Trophoblast cell (in vitro differentiated cells and primary cell): ENCODE measurements around the gene ACTN4.

Source experiments
- DNase-seq, 2 donors: peaks; one replicate each; pipeline ENCODE4 v3.0.0-alpha.2; 2016
- H2AFZ ChIP-seq: 2 replicates; pipeline ENCODE4 v1.6.1; 2013; ENCODE audit warnings: low read length, moderate library complexity, mild to moderate bottlenecking; ENCODE audit not compliant: insufficient read depth, poor library complexity
- H2AK5ac ChIP-seq: 2 replicates; pipeline ENCODE4 v1.6.1; 2013; ENCODE audit warnings: mild to moderate bottlenecking, low read length
- H2BK120ac ChIP-seq: 2 replicates; pipeline ENCODE4 v1.6.1; 2013; ENCODE audit warnings: low read length, mild to moderate bottlenecking, moderate library complexity; ENCODE audit not compliant: insufficient read depth, poor library complexity
- H2BK12ac ChIP-seq: 2 replicates; pipeline ENCODE4 v1.6.1; 2013; ENCODE audit warnings: mild to moderate bottlenecking, low read length, moderate library complexity
- H2BK5ac ChIP-seq: 2 replicates; pipeline ENCODE4 v1.6.1; 2013; ENCODE audit warnings: low read length, low read depth, moderate library complexity, mild to moderate bottlenecking; ENCODE audit not compliant: poor library complexity
- H3K14ac ChIP-seq: 2 replicates; pipeline ENCODE4 v1.6.1; 2013; ENCODE audit warnings: mild to moderate bottlenecking, low read length
- H3K18ac ChIP-seq: 2 replicates; pipeline ENCODE4 v1.6.1; 2013; ENCODE audit warnings: mild to moderate bottlenecking, low read length
- H3K23ac ChIP-seq: 2 replicates; pipeline ENCODE4 v1.6.1; 2013; ENCODE audit warnings: low read length
- H3K27ac ChIP-seq: 2 replicates; pipeline ENCODE4 v1.5.1; 2013; ENCODE audit warnings: low read depth, mild to moderate bottlenecking, inconsistent platforms, low read length, moderate library complexity
- H3K27me3 ChIP-seq: 2 replicates; pipeline ENCODE4 v1.6.1; 2013; ENCODE audit warnings: inconsistent platforms, mild to moderate bottlenecking, low read length, moderate library complexity; ENCODE audit not compliant: insufficient read depth
- H3K36me3 ChIP-seq, 2 experiments: 1 replicate in 1 of 2; 2 replicates in 1 of 2; pipeline ENCODE4 v1.6.1; 2013; ENCODE audit warnings: low read length in 2 of 2, mild to moderate bottlenecking in 2 of 2, moderate library complexity in 1 of 2; ENCODE audit not compliant: insufficient read depth in 2 of 2, control insufficient read depth in 1 of 2
- H3K4ac ChIP-seq: 2 replicates; pipeline ENCODE4 v1.6.1; 2013; ENCODE audit warnings: low read depth, mild to moderate bottlenecking, low read length, moderate library complexity
- H3K4me1 ChIP-seq, 2 experiments: 1 replicate in 1 of 2; 2 replicates in 1 of 2; pipeline ENCODE4 v1.6.1; 2013; ENCODE audit warnings: low read length in 2 of 2, mild to moderate bottlenecking in 2 of 2, moderate library complexity in 1 of 2; ENCODE audit not compliant: insufficient read depth in 2 of 2, control insufficient read depth in 1 of 2
- H3K4me2 ChIP-seq: 2 replicates; pipeline ENCODE4 v1.6.1; 2013; ENCODE audit warnings: inconsistent platforms, mild to moderate bottlenecking, low read length, moderate library complexity
- H3K4me3 ChIP-seq: 2 replicates; pipeline ENCODE4 v1.5.1; 2013; ENCODE audit warnings: mild to moderate bottlenecking, low read depth, low read length, inconsistent platforms
- H3K79me1 ChIP-seq: one replicate; pipeline ENCODE4 v1.6.1; 2013; ENCODE audit warnings: low read length
- H3K79me2 ChIP-seq: 2 replicates; pipeline ENCODE4 v1.6.1; 2013; ENCODE audit warnings: low read length, mild to moderate bottlenecking; ENCODE audit not compliant: control insufficient read depth, insufficient read depth, poor library complexity
- H3K9ac ChIP-seq: 2 replicates; pipeline ENCODE4 v1.6.1; 2013; ENCODE audit warnings: mild to moderate bottlenecking, low read length
- H3K9me3 ChIP-seq: 2 replicates; pipeline ENCODE4 v1.6.1; 2013; ENCODE audit warnings: low read depth, mild to moderate bottlenecking, control low read depth, inconsistent platforms, low read length; ENCODE audit not compliant: insufficient read depth
- H4K12ac ChIP-seq: 2 replicates; pipeline ENCODE4 v1.6.1; 2013; ENCODE audit warnings: low read depth, mild to moderate bottlenecking, low read length, moderate library complexity
- H4K8ac ChIP-seq: 2 replicates; pipeline ENCODE4 v1.6.1; 2013; ENCODE audit warnings: low read depth, mild to moderate bottlenecking, low read length, moderate library complexity
- H4K91ac ChIP-seq: one replicate; pipeline ENCODE4 v1.6.1; 2013; ENCODE audit warnings: low read depth, mild to moderate bottlenecking, low read length, moderate library complexity
- WGBS: extraction: QIAGEN DNeasy Blood & Tissue Kit; methylation state at CpG from one replicate; pipeline ENCODE4 v1.1.7; 2013; ENCODE audit warnings: missing lambda C conversion rate; ENCODE audit not compliant: insufficient read length, insufficient coverage; ENCODE audit errors: extremely low coverage; 5-methylcytosine and 5-hydroxymethylcytosine counted together

Gene ACTN4

GRCh38 chr19:38660724-38661123 is 13.3 kb downstream of the ACTN4 start:
- no peaks in the 10 kb centered on the region for H3K9me3 ChIP-seq
- WGBS: no CpG with 5 or more reads among the region's 9 CpGs

GRCh38 chr19:38661136-38661535 is 13.7 kb downstream of the ACTN4 start:
- H2BK5ac ChIP-seq: peak overlapping the region; percentile 79
- H2AFZ ChIP-seq: no peak overlapping the region
- peak overlapping the region; percentile 25 for H2BK12ac ChIP-seq
- no peaks in the 10 kb centered on the region for H3K27me3 ChIP-seq
- peaks cover 65 to 73% of the 10 kb centered on the region in 2 experiments for H3K4me1 ChIP-seq
- no peak overlapping the region for H3K4me2 ChIP-seq
- H4K91ac ChIP-seq: peak overlapping the region; percentile 50
- peak overlapping the region; percentile 80 for H3K27ac ChIP-seq
- H3K18ac ChIP-seq: peak overlapping the region; percentile 25
- peak overlapping the region; percentile 51 for H2AK5ac ChIP-seq
- peak overlapping the region; percentile 3 for H4K8ac ChIP-seq
- H3K36me3 ChIP-seq: peaks cover 15 to 24% of the 10 kb centered on the region in 2 experiments
- H3K4ac ChIP-seq: peak overlapping the region; percentile 91
- H3K23ac ChIP-seq: no peak overlapping the region
- H3K4me3 ChIP-seq: no peak overlapping the region
- no peak for DNase-seq
- peak overlapping the region; percentile 70 for H2BK120ac ChIP-seq
- peak overlapping the region; percentile 4 for H3K14ac ChIP-seq
- H3K9me3 ChIP-seq: no peaks in the 10 kb centered on the region
- peak overlapping the region; percentile 16 for H3K9ac ChIP-seq
- no peak overlapping the region for H4K12ac ChIP-seq
- WGBS: no CpG with 5 or more reads among the region's 7 CpGs
- peaks cover 43% of the 10 kb centered on the region for H3K79me2 ChIP-seq
- H3K79me1 ChIP-seq: peaks cover 55% of the 10 kb centered on the region

More at GRCh38 chr19:38660724-38661123, 13.3 kb downstream of the ACTN4 start:
- H4K91ac ChIP-seq: peak overlapping the region; percentile 50
- H3K4ac ChIP-seq: peak overlapping the region; percentile 91
- DNase-seq: no peak
- no peak overlapping the region for H3K4me3 ChIP-seq
- H4K12ac ChIP-seq: no peak overlapping the region
- H2AFZ ChIP-seq: no peak overlapping the region
- H3K4me2 ChIP-seq: no peak overlapping the region
- peak overlapping the region; percentile 51 for H2AK5ac ChIP-seq
- peaks cover 61 to 71% of the 10 kb centered on the region in 2 experiments for H3K4me1 ChIP-seq
- peak overlapping the region; percentile 25 for H3K18ac ChIP-seq
- peak overlapping the region; percentile 80 for H3K27ac ChIP-seq
- H3K79me1 ChIP-seq: peaks cover 53% of the 10 kb centered on the region
- H4K8ac ChIP-seq: peak overlapping the region; percentile 3
- H3K79me2 ChIP-seq: peaks cover 45% of the 10 kb centered on the region
- H2BK12ac ChIP-seq: peak overlapping the region; percentile 25
- peak overlapping the region; percentile 4 for H3K14ac ChIP-seq
- no peak overlapping the region for H3K23ac ChIP-seq
- peak overlapping the region; percentile 16 for H3K9ac ChIP-seq
- H3K36me3 ChIP-seq: peaks cover 17 to 26% of the 10 kb centered on the region in 2 experiments
- peak overlapping the region; percentile 71 for H2BK120ac ChIP-seq
- H2BK5ac ChIP-seq: peak overlapping the region; percentile 79
- no peaks in the 10 kb centered on the region for H3K27me3 ChIP-seq

GRCh38 chr19:38661996-38662395 is 14.5 kb downstream of the ACTN4 start:
- Histone ChIP-seq H4K12ac (no peak overlapping the region), H3K4me2 (peak overlapping the region; percentile 44), H2BK5ac (peak overlapping the region; percentile 67), H3K14ac (peak overlapping the region; percentile 30), H3K36me3 (peaks cover 13 to 17% of the 10 kb centered on the region in 2 experiments), H4K8ac (peak overlapping the region; percentile 34), H3K18ac (no peak overlapping the region), H3K4ac (peak overlapping the region; percentile 44), H3K27ac (peak overlapping the region; percentile 92), H3K79me1 (peaks cover 59% of the 10 kb centered on the region), H3K79me2 (peaks cover 44% of the 10 kb centered on the region), H2BK120ac (no peak overlapping the region), H3K4me3 (no peak overlapping the region), H3K9me3 (no peaks in the 10 kb centered on the region), H3K4me1 (peaks cover 67 to 74% of the 10 kb centered on the region in 2 experiments), H3K9ac (no peak overlapping the region), H2BK12ac (no peak overlapping the region), H2AFZ (no peak overlapping the region), H2AK5ac (no peak overlapping the region), H3K27me3 (no peaks in the 10 kb centered on the region), H4K91ac (peak overlapping the region; percentile 61), H3K23ac (no peak overlapping the region)
- WGBS: no CpG with 5 or more reads among the region's 1 CpG
- DNase-seq: peak; percentile 82 to 94

- peaks cover 68 to 78% of the 10 kb centered on the region in 2 experiments for H3K4me1 ChIP-seq
- peak overlapping the region; percentile 18 for H2BK120ac ChIP-seq
- no peak overlapping the region for H3K14ac ChIP-seq
- no peak overlapping the region for H2BK12ac ChIP-seq
- H2AFZ ChIP-seq: no peak overlapping the region
- no peak overlapping the region for H3K4me3 ChIP-seq
- H3K79me2 ChIP-seq: peaks cover 48% of the 10 kb centered on the region
- H3K4ac ChIP-seq: peak overlapping the region; percentile 44
- peaks cover 13 to 17% of the 10 kb centered on the region in 2 experiments for H3K36me3 ChIP-seq
- H2BK5ac ChIP-seq: peak overlapping the region; percentile 67
- H3K18ac ChIP-seq: peak overlapping the region; percentile 14
- no peak overlapping the region for H4K12ac ChIP-seq
- no CpG with 5 or more reads among the region's 7 CpGs for WGBS
- peak overlapping the region; percentile 83 for H3K27ac ChIP-seq
- H2AK5ac ChIP-seq: peak overlapping the region; percentile 50
- H4K8ac ChIP-seq: no peak overlapping the region
- no peak for DNase-seq
- no peak overlapping the region for H3K9ac ChIP-seq
- peak overlapping the region; percentile 44 for H3K4me2 ChIP-seq
- H3K9me3 ChIP-seq: no peaks in the 10 kb centered on the region
- peaks cover 63% of the 10 kb centered on the region for H3K79me1 ChIP-seq
- no peaks in the 10 kb centered on the region for H3K27me3 ChIP-seq
- H3K23ac ChIP-seq: no peak overlapping the region
- no peak overlapping the region for H4K91ac ChIP-seq
Observed at GRCh38 chr19:38662537-38663155, 15.2 kb downstream of the ACTN4 start.
